K562 (cell line): Measurements from ENCODE around the gene EML3. TPM values are rescaled to one million over a fixed set of nuclear protein-coding genes. Genes with fewer than 3 reads are reported as not detected.

Source experiments
- ATAC-seq: fragments of 200-7000 bp; cut with Tn5 transposase; 3 replicates; pipeline ENCODE4 v1.9.1; 2020; ENCODE audit warnings: moderate library complexity
- BruUV-seq: library from RNA; stranded (reverse); fragments of 400-500 nt; replicated peaks from 2 replicates; lab custom pipeline; 2021; lab: Mats Ljungman, UMichigan
- CTCF ChIA-PET: fragments of 300-600 bp; formaldehyde crosslinking; extraction: SDS; loops from one replicate; lab custom pipeline; 2021; ENCODE audit warnings: low intra/inter-chr PET ratio; lab: Yijun Ruan, JAX
- POLR2A ChIA-PET: fragments of 300-600, 350-650 bp; sonication (Branson Sonifier 250); formaldehyde crosslinking; extraction: SDS; loops from one replicate; lab custom pipeline; 2021; ENCODE audit warnings: antibody characterized with exemption, inconsistent platforms; lab: Yijun Ruan, JAX
- DNase-seq, 4 experiments: peaks; one replicate each; pipeline versions ENCODE4 v3.0.0 to v3.0.0-alpha.2; 2011 to 2018; ENCODE audit warnings: low spot score in 3 of 4, mixed read lengths in 3 of 4; ENCODE audit errors: extremely low read depth in 1 of 4
- FAIRE-seq: peaks from 2 replicates; lab custom pipeline; 2011; peaks lifted over from hg19 to GRCh38; lab: Jason Lieb, UNC
- H2AFZ ChIP-seq: 2 replicates; pipeline ENCODE4 v1.6.0; 2011; ENCODE audit warnings: low read depth, low read length, control low read depth, inconsistent platforms
- H3K27ac ChIP-seq: fragments of 200-600 bp; 3 replicates; pipeline ENCODE4 v1.8.0; 2011; ENCODE audit warnings: low read depth, mild to moderate bottlenecking, control low read depth, inconsistent platforms, low read length, moderate library complexity, mixed read lengths; ENCODE audit errors: extremely low read depth
- H3K27me3 ChIP-seq, 2 experiments: fragments of 300-600 bp in 1 of 2; 2 replicates in 1 of 2; 3 replicates in 1 of 2; pipeline versions ENCODE4 v1.6.0 to v1.8.0; 2011; ENCODE audit warnings: inconsistent platforms in 2 of 2, low read length in 2 of 2, mild to moderate bottlenecking in 1 of 2, mixed read lengths in 1 of 2, moderate library complexity in 1 of 2; ENCODE audit not compliant: control insufficient read depth in 2 of 2, insufficient read depth in 2 of 2
- H3K36me3 ChIP-seq: fragments of 300-600 bp; 3 replicates; pipeline ENCODE4 v1.8.0; 2011; ENCODE audit warnings: mild to moderate bottlenecking, low read length, inconsistent platforms; ENCODE audit not compliant: control insufficient read depth, insufficient read depth
- H3K4me1 ChIP-seq, 2 experiments: fragments of 200-600 bp in 1 of 2; replicated peaks in 1 of 2; 2 replicates in 1 of 2; 3 replicates in 1 of 2; pipeline versions ENCODE4 v1.5.1 to v1.8.0; 2011; ENCODE audit warnings: inconsistent platforms in 2 of 2, low read length in 2 of 2, mild to moderate bottlenecking in 1 of 2, mixed read lengths in 1 of 2, moderate library complexity in 1 of 2; ENCODE audit not compliant: control insufficient read depth in 2 of 2, insufficient read depth in 2 of 2
- H3K4me2 ChIP-seq: 2 replicates; pipeline ENCODE4 v1.6.1; 2011; ENCODE audit warnings: low read length, control low read depth, inconsistent platforms, mixed read lengths; ENCODE audit not compliant: insufficient read depth
- H3K4me3 ChIP-seq: fragments of 200-600 bp; sonication (generic), shearing (Covaris generic); 2 replicates; pipeline ENCODE4 v1.5.1; 2016; ENCODE audit warnings: control low read depth, inconsistent platforms
- H3K79me2 ChIP-seq: fragments of 200-600 bp; 3 replicates; pipeline ENCODE4 v1.8.0; 2011; ENCODE audit warnings: low read length, inconsistent platforms; ENCODE audit not compliant: control insufficient read depth, insufficient read depth
- H3K9ac ChIP-seq, 2 experiments: 2 replicates each; pipeline versions ENCODE4 v1.6.0 to v1.6.1; 2011; ENCODE audit warnings: low read depth in 2 of 2, low read length in 2 of 2, control low read depth in 1 of 2, inconsistent platforms in 1 of 2, mild to moderate bottlenecking in 1 of 2, mixed read lengths in 1 of 2; ENCODE audit not compliant: insufficient read depth in 1 of 2
- H3K9me1 ChIP-seq: one replicate; pipeline ENCODE4 v1.6.0; 2011; ENCODE audit warnings: inconsistent platforms, mild to moderate bottlenecking, low read length, moderate library complexity; ENCODE audit not compliant: control insufficient read depth, insufficient read depth
- H3K9me3 ChIP-seq: replicated peaks from 2 replicates; pipeline ENCODE4 v1.5.1; 2011; ENCODE audit warnings: low read depth, low read length, inconsistent platforms; ENCODE audit not compliant: control insufficient read depth, insufficient read depth
- H4K20me1 ChIP-seq: replicated peaks from 2 replicates; pipeline ENCODE4 v1.6.1; 2011; ENCODE audit warnings: low read length, inconsistent platforms, mixed read lengths; ENCODE audit not compliant: control insufficient read depth, insufficient read depth
- HNRNPLL ChIP-seq: fragments of 200-400 bp; formaldehyde crosslinking; IDR thresholded peaks from 2 replicates; pipeline ENCODE4 v1.6.1; 2017; ENCODE audit warnings: low read length, low read depth, mild to moderate bottlenecking; ENCODE audit not compliant: poor library complexity, severe bottlenecking
- PCBP1 ChIP-seq: fragments of 200-400 bp; formaldehyde crosslinking; IDR thresholded peaks from 2 replicates; pipeline ENCODE4 v1.6.1; 2018; ENCODE audit warnings: mild to moderate bottlenecking, low read depth, low read length; ENCODE audit not compliant: poor library complexity, severe bottlenecking
- REST ChIP-seq, 2 experiments: fragments of 450-650 bp; formaldehyde crosslinking in 1 of 2; IDR thresholded peaks; 2 replicates each; pipeline versions ENCODE4 v1.4.0 to v1.6.1; 2014 to 2020; ENCODE audit warnings: mild to moderate bottlenecking in 2 of 2, borderline replicate concordance in 1 of 2, low read depth in 1 of 2
- RNF2 ChIP-seq: sonication (generic); IDR thresholded peaks from 2 replicates; pipeline ENCODE4 v1.6.1; 2016
- SAP30 ChIP-seq: fragments of 200-600 bp; sonication (generic); IDR thresholded peaks from 2 replicates; pipeline ENCODE4 v1.6.1; 2012; ENCODE audit warnings: borderline replicate concordance, low read depth, mild to moderate bottlenecking, moderate library complexity, low read length, control low read depth, inconsistent platforms; ENCODE audit not compliant: insufficient read depth, poor library complexity, severe bottlenecking
- TAF1 ChIP-seq: IDR thresholded peaks from 2 replicates; pipeline ENCODE4 v1.6.1; 2011; ENCODE audit warnings: mild to moderate bottlenecking, low read length, moderate library complexity; ENCODE audit not compliant: insufficient read depth, control insufficient read depth, severe bottlenecking; ENCODE audit errors: extremely low read depth
- ZNF395 ChIP-seq: fragments of 200-800 bp; sonication (Bioruptor generic); IDR thresholded peaks from 2 replicates; pipeline ENCODE4 v1.6.1; 2017; ENCODE audit warnings: missing genetic modification characterization, missing compliant biosample characterization
- WGBS: fragments of 100-300 bp; shearing (Covaris generic); methylation state at CpG from one replicate; pipeline ENCODE4 v1.1.6; 2016; ENCODE audit warnings: low coverage, mixed read lengths; ENCODE audit not compliant: insufficient coverage; ENCODE audit errors: missing lambda C conversion rate; 5-methylcytosine and 5-hydroxymethylcytosine counted together
- in situ Hi-C: fragments of 300-500 bp; cut with MboI; formaldehyde crosslinking; loops from 4 replicates; pipeline ENCODE4 v1.15.0; 2018; ENCODE audit warnings: inconsistent platforms, mixed read lengths
- intact Hi-C: fragments of 100-400 bp; cut with micrococcal nuclease; formaldehyde crosslinking; loops from 2 replicates; pipeline ENCODE4 v1.14.2; 2022
- polyA plus RNA-seq, 8 experiments: library from polyadenylated mRNA; depleted of rRNA in 4 of 8; stranded (reverse) in 5 of 8; unstranded in 3 of 8; fragments of >200 nt; fragmentation: Nextera tagmentation in 2 of 8; fragmentation: Illumina TruSeq in 1 of 8; extraction: Ambion mirVana in 2 of 8; extraction: Trizol in 1 of 8; gene quantifications; 2 replicates each; pipeline versions ENCODE4 v1.2.1 to v1.2.3, GENCODE V29; 2011 to 2014; ENCODE audit warnings: inconsistent platforms in 1 of 8, missing spikeins in 1 of 8
- total RNA-seq, 7 experiments: library from RNA; depleted of rRNA in 6 of 7; stranded (reverse); fragments of >200 nt in 6 of 7; fragmentation: Illumina TruSeq in 2 of 7; extraction: Trizol in 2 of 7; gene quantifications; 2 replicates each; pipeline versions ENCODE4 v1.2.1 to v1.2.3, GENCODE V29; 2011 to 2021; ENCODE audit warnings: low replicate concordance in 1 of 7

The EML3 gene
- total and polyA plus RNA-seq, 9 of the 15 experiments (the other 6 are each of a cell fraction or from before 2014, with no cell fraction given), result 0.32 to 90.5 (median 26.4) TPM

- no peaks in the 10 kb centered on the region for H3K9me3 ChIP-seq
- ChIA-PET CTCF (interaction anchor here (1.6 kb wide), 1 partner anchor 10 kb away, joined by 14 read pairs; the partner anchor contains the start of gene EML3), POLR2A (interaction anchor here (1.1 to 2.6 kb wide), 13 partner anchors 8 to 233 kb away, joined by 3 to 24 read pairs (median 5); partner anchors contain the start of genes C11orf98, CSKMT, GANAB and LBHD1)
- ATAC-seq (peak; percentile 98), DNase-seq (peak; percentile 97 to 99 (median 98)), FAIRE-seq (peak; percentile 94)
- H3K9ac ChIP-seq, result peak within 1 kb of the TSS; percentile 85 to 93
- peaks cover 12 to 13% of the 10 kb centered on the region in 2 experiments; a peak in 4 of 5 replicates for H3K4me1 ChIP-seq
- H3K4me2 ChIP-seq, result peak within 1 kb of the TSS; percentile 93
- peak within 1 kb of the TSS; percentile 73 for H3K4me3 ChIP-seq
- in situ Hi-C loops, result loop anchor here (10.0 kb wide), 1 partner anchor 1197 kb away; the partner anchor contains the start of gene CPSF7
- peaks cover 20% of the 10 kb centered on the region for H3K79me2 ChIP-seq
- intact Hi-C loops, result loop anchor here (1.0 kb wide), 1 partner anchor 105 kb away; the partner anchor contains the start of gene HNRNPUL2
- peak within 1 kb of the TSS; percentile 84 for H3K27ac ChIP-seq
- H3K36me3 ChIP-seq, result peaks cover 34% of the 10 kb centered on the region
- 1% methylated on average over 56 of the region's 77 CpGs for WGBS
- no TSS peak for BruUV-seq
- no peaks in the 10 kb centered on the region for H4K20me1 ChIP-seq
- no peaks in the 10 kb centered on the region for H3K9me1 ChIP-seq
- H2AFZ ChIP-seq, result peak within 1 kb of the TSS; percentile 79
- no peaks in the 10 kb centered on the region for H3K27me3 ChIP-seq
- TF ChIP-seq REST (IDR thresholded peaks at IDR 0.05; ENCODE audit: borderline replicate concordance) (peak; percentile 40), REST (CRISPR knock-in tag; IDR thresholded peaks at IDR 0.05; ENCODE audit: low read depth) (peak; percentile 75), RNF2 (peak; percentile 75), TAF1 (peak; percentile 62), HNRNPLL (peak; percentile 48), SAP30 (peak; percentile 83), ZNF395 (CRISPR knock-in tag) (peak; percentile 84), PCBP1 (peak; percentile 67)
Measured at GRCh38 chr11:62621567-62622470, 9.2 kb upstream of the EML3 start, which contains the start of gene B3GAT3. TSS of gene B3GAT3 (minus strand) at chr11:62621986. CDS start at chr11:62621947, 39 bp downstream.
